ENCODE data around the gene TNS3. TPM values are rescaled to one million over a fixed set of nuclear protein-coding genes. Genes with fewer than 3 reads are reported as not detected.

Gene TNS3
- total and polyA plus RNA-seq, 9 of the 15 experiments (the other 6 are each of a cell fraction or from before 2014, with no cell fraction given): 0.20 TPM; not detected in 8

- TF ChIP-seq HSF4 (CRISPR knock-in tag; IDR thresholded peaks at IDR 0.05; ENCODE audit: borderline replicate concordance): no peak
These were observed 270.0 kb downstream of the TNS3 start (continued) for GRCh38 chr7:47311891-47312290.

- no peaks in the 10 kb centered on the region for H3K36me3 ChIP-seq (ENCODE audit: control insufficient read depth, insufficient read depth, low read length)
- ChIA-PET POLR2A (no interaction called here), CTCF (ENCODE audit: low intra/inter-chr PET ratio) (no interaction called here)
- FAIRE-seq (no peak), ATAC-seq (no peak), DNase-seq (ENCODE audit: extremely low read depth in 1 of 4, low spot score in 3 of 4) (no peak)
- H3K4me3 ChIP-seq: no peak overlapping the region
- no peak overlapping the region for H2AFZ ChIP-seq (ENCODE audit: low read depth, low read length)
- in situ Hi-C loops (cut with MboI) (no loop called here), intact Hi-C loops (cut with micrococcal nuclease) (no loop called here)
- no peak overlapping the region for H3K9ac ChIP-seq (ENCODE audit: insufficient read depth in 1 of 2, low read depth in 2 of 2, low read length in 2 of 2)
- no peaks in the 10 kb centered on the region for H4K20me1 ChIP-seq (replicated peaks; ENCODE audit: control insufficient read depth, insufficient read depth, low read length)
- no TSS peak for BruUV-seq (replicated peaks)
- TF ChIP-seq MITF (IDR thresholded peaks at IDR 0.05): no peak
- no peak for TF ChIP-seq STAT5A (IDR thresholded peaks at IDR 0.05; ENCODE audit: borderline replicate concordance, low read length)
- TF ChIP-seq SMARCA4 (IDR thresholded peaks at IDR 0.05): no peak
- no peak for TF ChIP-seq ZFX (CRISPR knock-in tag; IDR thresholded peaks at IDR 0.05)
- no peak for TF ChIP-seq ERF (CRISPR knock-in tag; IDR thresholded peaks at IDR 0.05)
- TF ChIP-seq HNRNPLL (IDR thresholded peaks at IDR 0.05; ENCODE audit: low read depth, low read length, poor library complexity, severe bottlenecking): no peak
- TF ChIP-seq FOSL1 (tag; conservative IDR thresholded peaks at IDR 0.05): no peak
- no peak for TF ChIP-seq ZNF551 (CRISPR knock-in tag; IDR thresholded peaks at IDR 0.05)
- TF ChIP-seq TCFL5 (CRISPR knock-in tag; conservative IDR thresholded peaks at IDR 0.05): no peak
- no peak for TF ChIP-seq POLR3G (IDR thresholded peaks at IDR 0.05; ENCODE audit: extremely low read depth, insufficient read length, insufficient replicate concordance)
- TF ChIP-seq RHOXF2B (CRISPR knock-in tag; conservative IDR thresholded peaks at IDR 0.05): no peak
- no peak for TF ChIP-seq SMARCC2 (IDR thresholded peaks at IDR 0.05; ENCODE audit: low read depth)
- TF ChIP-seq, protein P1, sequence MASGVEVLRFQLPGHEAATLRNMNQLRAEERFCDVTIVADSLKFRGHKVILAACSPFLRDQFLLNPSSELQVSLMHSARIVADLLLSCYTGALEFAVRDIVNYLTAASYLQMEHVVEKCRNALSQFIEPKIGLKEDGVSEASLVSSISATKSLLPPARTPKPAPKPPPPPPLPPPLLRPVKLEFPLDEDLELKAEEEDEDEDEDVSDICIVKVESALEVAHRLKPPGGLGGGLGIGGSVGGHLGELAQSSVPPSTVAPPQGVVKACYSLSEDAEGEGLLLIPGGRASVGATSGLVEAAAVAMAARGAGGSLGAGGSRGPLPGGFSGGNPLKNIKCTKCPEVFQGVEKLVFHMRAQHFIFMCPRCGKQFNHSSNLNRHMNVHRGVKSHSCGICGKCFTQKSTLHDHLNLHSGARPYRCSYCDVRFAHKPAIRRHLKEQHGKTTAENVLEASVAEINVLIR (CRISPR knock-in tag; IDR thresholded peaks at IDR 0.05): no peak
- TF ChIP-seq ZNF217 (CRISPR knock-in tag; IDR thresholded peaks at IDR 0.05): no peak
- no peak for TF ChIP-seq FUS (optimal IDR thresholded peaks at IDR 0.05; ENCODE audit: low read depth, low read length)
- no peak for TF ChIP-seq TARDBP (IDR thresholded peaks at IDR 0.05)
- no peak for TF ChIP-seq YY1 (IDR thresholded peaks at IDR 0.05; ENCODE audit: borderline replicate concordance in 1 of 3, control insufficient read depth in 1 of 3, extremely low read depth in 1 of 3, insufficient read depth in 3 of 3, insufficient read length in 1 of 3, insufficient replicate concordance in 2 of 3, low read depth in 1 of 3, low read length in 2 of 3)
- no peaks in the 10 kb centered on the region for H3K9me1 ChIP-seq (ENCODE audit: control insufficient read depth, insufficient read depth, low read length)
- H3K79me2 ChIP-seq (ENCODE audit: control insufficient read depth, insufficient read depth, low read length): no peaks in the 10 kb centered on the region
- no peak overlapping the region for H3K27ac ChIP-seq (ENCODE audit: extremely low read depth, low read depth, low read length)
- no peaks in the 10 kb centered on the region for H3K4me1 ChIP-seq (replicated peaks in 1 of 2; ENCODE audit: control insufficient read depth in 2 of 2, insufficient read depth in 2 of 2, low read length in 2 of 2)
- H3K4me2 ChIP-seq (ENCODE audit: insufficient read depth, low read length): no peak overlapping the region
- 4% methylated on average over 2 of the region's 2 CpGs for WGBS (ENCODE audit: insufficient coverage, low coverage, missing lambda C conversion rate)
- no peaks in the 10 kb centered on the region for H3K9me3 ChIP-seq (replicated peaks; ENCODE audit: control insufficient read depth, insufficient read depth, low read depth, low read length)
- H3K27me3 ChIP-seq (ENCODE audit: control insufficient read depth in 2 of 2, insufficient read depth in 2 of 2, low read length in 2 of 2): peaks cover 9 to 25% of the 10 kb centered on the region in 2 experiments; a peak in 4 of 5 replicates
These were observed 271.9 kb downstream of the TNS3 start for GRCh38 chr7:47310020-47310419.
